Kidney glomerular epithelial cell (primary cell): Measurements from ENCODE around the gene PDE11A.
"Not testable (repeated sequence)": the region's sequence is repeated elsewhere in the genome, so short reads cannot be mapped to it uniquely, and the experiment has no call there.

Experiments
- DNase-seq: peaks from one replicate; lab custom pipeline; 2025; lab: John Stamatoyannopoulos, UW

PDE11A gene

GRCh38 chr2:178072383-178073301 lies at the start of gene PDE11A:
Gene PDE11A (minus strand): TSS chr2:178072777. CDS start chr2:178072437, 340 bp downstream.
- peak; percentile 85 for DNase-seq

DNA sequence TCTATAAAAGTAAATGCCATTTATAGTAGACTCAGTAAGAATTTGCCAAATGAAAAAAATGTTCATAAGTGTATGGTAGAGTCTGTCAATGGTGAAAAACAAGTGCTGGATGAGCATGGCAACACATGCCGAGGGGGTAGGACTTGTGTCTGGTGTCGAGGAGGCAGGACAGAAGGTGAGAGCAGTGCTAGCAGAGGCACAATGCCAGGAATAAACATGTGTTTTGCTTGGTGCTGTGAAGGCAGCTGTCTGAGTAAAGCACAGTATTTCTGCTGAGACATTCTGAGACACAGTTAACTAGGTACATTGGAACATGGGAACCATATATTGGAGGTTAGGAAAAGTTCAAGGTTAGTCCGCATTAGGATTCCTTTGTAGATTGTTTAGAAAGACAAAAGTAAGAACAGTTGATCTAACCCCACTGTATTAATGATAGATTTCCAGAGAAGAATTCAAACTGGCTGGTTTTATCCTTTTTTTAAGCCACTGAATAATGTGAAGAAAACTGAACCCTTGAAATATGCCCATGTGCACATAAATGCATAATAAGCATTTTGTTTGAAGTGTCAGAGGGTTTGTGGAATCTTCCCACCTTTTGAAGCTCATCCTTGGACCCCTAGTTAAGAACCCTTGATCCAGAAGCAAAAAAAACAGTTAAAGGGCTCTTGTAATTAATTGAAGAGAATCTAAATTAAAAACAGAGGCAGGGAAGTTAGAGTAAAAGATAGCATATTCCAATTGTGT lies 46.8 kb upstream of the PDE11A start:
- DNase-seq: no peak

DNA sequence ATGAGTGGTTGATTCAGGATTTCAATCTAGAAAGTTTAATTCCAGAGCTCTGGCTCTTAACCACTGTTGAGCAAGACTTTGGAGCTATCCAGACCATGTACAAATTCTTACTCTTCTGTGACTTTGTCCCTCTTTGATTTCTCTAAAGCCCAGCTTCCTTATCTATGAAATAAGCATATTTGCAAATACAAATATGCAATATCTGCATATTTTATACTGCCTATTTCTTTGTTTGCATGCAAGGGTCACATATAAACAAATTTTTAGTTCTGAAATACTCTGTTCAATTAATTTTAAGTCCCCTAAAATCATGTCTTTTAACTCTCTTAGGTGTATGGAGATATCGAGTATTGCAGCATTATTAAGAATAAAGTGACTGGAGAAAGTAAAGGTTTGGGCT lies 45.1 kb upstream of the PDE11A start:
- DNase-seq: no peak

GRCh38 chr2:178115271-178115670 lies 42.7 kb upstream of the PDE11A start:
- no peak for DNase-seq

DNA sequence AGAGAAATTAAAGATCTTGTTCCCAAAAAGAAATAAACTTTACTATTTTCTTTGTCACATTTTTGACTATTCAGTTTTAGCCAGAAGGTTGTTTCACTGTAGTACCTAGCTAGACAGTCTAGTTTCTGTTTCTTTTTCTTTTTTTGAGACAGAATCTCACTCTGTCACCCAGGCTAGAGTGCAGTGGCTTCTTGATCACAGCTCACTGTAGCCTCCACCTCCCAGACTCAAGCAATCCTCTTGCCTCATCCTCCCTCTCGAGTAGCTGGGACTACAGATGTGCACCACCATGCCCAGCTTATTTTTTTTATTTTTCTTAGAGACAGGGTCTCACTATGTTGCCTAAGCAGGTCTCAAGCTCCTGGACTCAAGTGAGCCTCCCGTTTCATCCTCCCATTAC lies 41.9 kb upstream of the PDE11A start:
- DNase-seq: no peak

GRCh38 chr2:178112202-178113152 lies 39.9 kb upstream of the PDE11A start, which contains the start of gene RBM45:
Gene RBM45 (plus strand): TSS chr2:178112437. CDS start chr2:178112547, 110 bp downstream.
- peak; percentile 85 for DNase-seq

- no peak for DNase-seq
These were observed 39.2 kb upstream of the PDE11A start for GRCh38 chr2:178111743-178112142.

GRCh38 chr2:178110681-178111080 lies 38.1 kb upstream of the PDE11A start:
- no peak for DNase-seq

DNA sequence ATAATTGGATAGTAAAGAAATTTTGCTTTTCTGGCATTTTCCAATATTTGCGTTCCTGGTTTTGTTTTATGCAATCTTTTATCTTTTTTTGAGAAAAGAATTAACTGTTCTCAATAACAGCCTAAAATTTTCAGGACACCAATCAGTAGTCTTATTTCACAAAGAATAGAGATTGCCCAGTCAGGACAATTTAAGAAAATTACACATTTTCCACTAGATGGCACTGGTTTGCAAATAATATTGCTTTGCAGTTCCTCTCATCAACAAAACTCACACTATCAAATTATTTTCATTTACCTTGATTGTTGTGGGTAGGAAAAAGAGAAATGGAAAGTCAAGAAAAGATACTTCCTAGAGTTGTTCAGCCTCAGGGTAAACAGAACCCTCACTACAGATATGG lies 37.2 kb upstream of the PDE11A start:
- peak; percentile 13 for DNase-seq

DNA sequence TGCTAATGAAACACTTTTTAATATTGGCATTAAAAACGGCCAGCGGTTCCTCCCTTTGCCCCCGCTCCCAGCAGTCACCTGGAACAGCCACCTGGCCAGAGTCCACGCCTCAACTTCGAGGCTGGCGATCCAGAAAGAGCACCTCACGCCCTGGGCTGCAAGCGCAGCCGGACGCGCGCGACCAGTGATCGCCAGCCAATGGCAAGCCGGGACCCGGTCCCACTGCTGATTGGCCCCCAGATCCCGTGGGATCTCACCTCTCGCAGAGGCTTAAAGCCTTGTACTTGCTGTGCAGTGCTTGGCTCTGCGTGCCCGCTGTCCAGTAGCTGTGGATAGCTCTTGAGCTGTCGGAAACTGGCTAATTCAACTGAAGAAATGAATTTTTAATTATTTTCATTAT lies 35.6 kb upstream of the PDE11A start:
- DNase-seq: no peak

DNA sequence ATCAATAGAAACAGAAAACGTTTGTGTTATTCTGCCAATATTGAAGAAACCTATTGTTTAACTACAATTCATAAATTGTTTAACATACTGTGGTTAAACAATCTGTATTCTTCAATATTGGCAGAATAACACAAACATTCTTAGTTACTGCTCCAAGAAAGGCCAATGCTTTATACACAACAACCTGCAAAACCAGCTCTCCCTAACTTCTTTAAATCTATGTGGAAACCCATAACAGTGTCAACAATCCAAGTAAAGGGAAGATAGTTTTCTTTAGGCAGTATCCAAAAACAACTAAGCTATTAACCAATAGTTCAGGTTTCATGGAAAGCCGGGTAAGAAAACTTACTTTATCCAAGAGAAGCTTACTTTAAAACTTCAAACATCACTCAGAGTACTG lies 33.5 kb upstream of the PDE11A start:
- no peak for DNase-seq

DNA sequence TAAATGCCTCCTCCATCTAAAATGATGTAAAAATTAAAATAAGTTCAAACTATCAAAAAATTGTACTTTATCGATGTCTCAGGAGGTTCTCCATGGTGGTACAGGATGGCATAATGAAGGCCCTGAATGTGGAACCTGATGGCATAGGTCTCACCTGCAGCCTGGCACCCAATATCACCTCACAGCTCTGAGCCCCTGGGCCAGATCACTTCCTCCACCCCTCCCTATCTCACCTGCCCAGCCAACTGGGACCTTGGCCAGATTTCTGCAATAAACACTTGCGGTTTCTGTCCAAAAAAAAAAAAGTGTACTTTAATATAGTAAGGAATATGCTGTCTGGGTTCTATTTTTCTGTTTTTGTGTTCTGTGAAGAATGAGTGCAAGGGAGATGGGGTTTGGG lies 33.0 kb upstream of the PDE11A start:
- no peak for DNase-seq

GRCh38 chr2:178101321-178102079 lies 28.9 kb upstream of the PDE11A start:
- DNase-seq: no peak

- no peak for DNase-seq
These were observed 20.9 kb upstream of the PDE11A start for GRCh38 chr2:178093471-178093870.

DNA sequence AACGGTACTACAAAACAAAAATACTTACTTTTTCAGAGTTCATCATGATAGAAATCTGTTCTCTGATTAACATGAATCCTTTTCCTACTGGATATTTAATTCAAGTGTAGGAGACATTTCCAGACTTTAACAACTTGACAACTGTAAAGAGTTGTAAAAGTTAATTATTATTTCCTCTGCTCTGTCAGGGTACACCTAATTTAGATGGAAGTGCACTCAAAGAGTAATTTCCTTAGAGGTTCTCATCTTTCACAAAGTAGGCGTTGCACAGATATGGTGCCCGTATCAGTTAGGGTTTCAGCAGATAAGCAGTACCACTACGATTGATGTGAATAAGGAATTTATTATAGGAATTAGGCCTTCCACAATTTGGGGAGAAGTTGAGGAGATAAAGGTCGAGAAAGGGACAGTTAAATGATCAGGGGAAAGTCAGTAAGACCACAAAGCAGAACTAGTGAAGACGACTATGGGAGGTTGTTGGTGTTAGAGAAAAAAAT lies 16.2 kb upstream of the PDE11A start:
- DNase-seq: no peak

GRCh38 chr2:178084273-178084672 lies 11.7 kb upstream of the PDE11A start:
- DNase-seq: no peak

- DNase-seq: no peak
These were observed 9.9 kb upstream of the PDE11A start for GRCh38 chr2:178082408-178083045.

DNA sequence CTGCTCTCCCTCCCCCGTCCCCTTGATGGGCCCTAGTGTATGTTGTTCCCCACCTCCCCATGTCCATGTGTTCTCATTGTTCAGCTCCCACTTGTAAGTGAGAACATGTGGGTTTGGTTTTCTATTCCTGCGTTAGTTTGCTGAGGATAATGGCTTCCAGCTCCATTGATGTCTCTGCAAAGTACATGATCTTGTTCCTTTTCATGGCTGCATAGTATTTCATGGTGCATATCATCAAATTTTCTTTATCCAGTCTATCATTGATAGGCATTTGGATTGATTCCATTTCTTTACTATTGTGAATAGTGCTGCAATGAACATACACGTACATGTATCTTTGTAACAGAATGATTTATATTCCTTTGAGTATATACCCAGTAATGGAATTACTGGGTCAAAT lies 6.7 kb upstream of the PDE11A start:
- DNase-seq: not testable (repeated sequence)

DNA sequence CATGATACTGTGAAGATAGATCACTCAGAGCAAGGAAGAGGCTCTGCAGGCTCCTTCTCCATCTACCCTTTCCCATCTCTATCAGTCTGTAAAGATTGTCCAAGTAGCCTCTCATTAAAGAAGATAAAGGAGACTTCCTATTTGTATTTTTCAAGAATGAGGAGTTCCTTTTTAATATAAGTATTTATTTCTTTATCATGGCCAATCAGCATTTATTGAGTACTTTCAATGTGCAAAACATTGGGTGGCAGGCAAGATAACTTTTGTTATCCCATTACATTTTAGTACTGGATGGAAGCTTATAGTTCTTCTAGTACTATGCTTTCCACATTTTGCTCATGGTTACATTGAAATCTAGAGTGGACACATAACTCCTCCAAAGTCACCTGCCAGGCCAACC lies 3.6 kb upstream of the PDE11A start:
- no peak for DNase-seq

GRCh38 chr2:178075006-178075326 lies 2.4 kb upstream of the PDE11A start:
- DNase-seq: no peak
